A673 (cell line): ENCODE measurements around the gene TMEM161A. TPM values are rescaled to one million over a fixed set of nuclear protein-coding genes. Genes with fewer than 3 reads are reported as not detected.

Experiments used
- BruUV-seq: library from RNA; stranded (reverse); fragments of 400-500 nt; replicated peaks from 2 replicates; lab custom pipeline; 2021; lab: Mats Ljungman, UMichigan
- CTCF ChIA-PET: fragments of 300-600 bp; sonication (Branson Sonifier 250); formaldehyde crosslinking; loops from one replicate; lab custom pipeline; 2022; ENCODE audit warnings: antibody characterized with exemption; lab: Charles Lee
- POLR2A ChIA-PET: fragments of 300-600 bp; sonication (Branson Sonifier 250); formaldehyde crosslinking; loops from one replicate; lab custom pipeline; 2022; ENCODE audit warnings: antibody characterized with exemption; ENCODE audit not compliant: low non-redundant PET; lab: Charles Lee
- DNase-seq: peaks from one replicate; pipeline ENCODE4 v3.0.0-alpha.2; 2015; ENCODE audit warnings: low spot score
- H3K27ac ChIP-seq: fragments of 200-600 bp; sonication (generic); 2 replicates; pipeline ENCODE4 v1.5.1; 2016; ENCODE audit warnings: mixed run types, low read depth, mild to moderate bottlenecking, mixed read lengths, antibody characterized with exemption, low read length; ENCODE audit not compliant: poor library complexity, severe bottlenecking
- H3K27me3 ChIP-seq: fragments of 200-600 bp; sonication (generic); replicated peaks from 2 replicates; pipeline ENCODE4 v1.6.1; 2017; ENCODE audit warnings: mixed run types, low read depth, mild to moderate bottlenecking, mixed read lengths, antibody characterized with exemption, low read length; ENCODE audit not compliant: insufficient read depth, poor library complexity
- H3K36me3 ChIP-seq: fragments of 200-600 bp; sonication (generic); 2 replicates; pipeline ENCODE4 v1.6.1; 2016; ENCODE audit warnings: mixed run types, mild to moderate bottlenecking, mixed read lengths, antibody characterized with exemption, low read length; ENCODE audit not compliant: insufficient read depth, poor library complexity, severe bottlenecking
- H3K4me1 ChIP-seq: fragments of 200-600 bp; sonication (generic); 2 replicates; pipeline ENCODE4 v1.6.1; 2017; ENCODE audit warnings: mixed run types, mild to moderate bottlenecking, mixed read lengths, antibody characterized with exemption, low read length; ENCODE audit not compliant: insufficient read depth, poor library complexity, severe bottlenecking
- H3K4me3 ChIP-seq: fragments of 200-600 bp; sonication (generic); 2 replicates; pipeline ENCODE4 v1.5.1; 2016; ENCODE audit warnings: low read depth, mixed run types, mild to moderate bottlenecking, mixed read lengths, low read length; ENCODE audit not compliant: poor library complexity, severe bottlenecking
- H3K9me3 ChIP-seq: fragments of 200-600 bp; sonication (generic); 2 replicates; pipeline ENCODE4 v1.6.1; 2016; ENCODE audit warnings: mixed run types, low read depth, mild to moderate bottlenecking, mixed read lengths, antibody characterized with exemption, low read length; ENCODE audit not compliant: poor library complexity, severe bottlenecking
- CTCF ChIP-seq: fragments of 300-800, 200-600 bp; sonication (generic); conservative IDR thresholded peaks from 2 replicates; pipeline ENCODE4 v1.5.1; 2017; ENCODE audit warnings: low read depth, mild to moderate bottlenecking, antibody characterized with exemption, low read length, moderate library complexity, mixed read lengths
- EZH2 ChIP-seq: fragments of 200-600 bp; sonication (generic); IDR thresholded peaks from 2 replicates; pipeline ENCODE4 v1.6.1; 2017; ENCODE audit warnings: borderline replicate concordance, low read depth, mild to moderate bottlenecking, mixed read lengths, antibody characterized with exemption, low read length; ENCODE audit not compliant: poor library complexity, severe bottlenecking
- intact Hi-C: fragments of 100-400 bp; cut with micrococcal nuclease; formaldehyde crosslinking; loops from one replicate; pipeline ENCODE4 v1.10.0; 2022; ENCODE audit not compliant: unreplicated experiment
- total RNA-seq: library from RNA; stranded (reverse); gene quantifications from 2 replicates; pipeline ENCODE4 v1.2.3, GENCODE V29; 2021

TMEM161A gene
- total RNA-seq, 1 experiment from 2014 or later, result 34.4 TPM

- intact Hi-C loops, result no loop called here
- H3K27ac ChIP-seq, result peak overlapping the region; percentile 62
- peak; percentile 40 for DNase-seq
Observed at GRCh38 chr19:19171821-19172532, 33.7 kb upstream of the TMEM161A start.

GRCh38 chr19:19170873-19171672 lies 32.8 kb upstream of the TMEM161A start:
- Histone ChIP-seq H3K4me3 (no peak overlapping the region), H3K4me1 (peaks cover 12% of the 10 kb centered on the region), H3K27ac (peak overlapping the region; percentile 62), H3K27me3 (no peaks in the 10 kb centered on the region), H3K9me3 (no peaks in the 10 kb centered on the region), H3K36me3 (no peaks in the 10 kb centered on the region)
- CTCF ChIA-PET, result no interaction called here
- BruUV-seq, result no TSS peak
- no peak for TF ChIP-seq EZH2
- TF ChIP-seq CTCF, result no peak
- POLR2A ChIA-PET, result interaction anchor here (0.6 kb wide), 1 partner anchor 106 kb away, joined by 4 read pairs; no protein-coding TSS in a partner anchor
- intact Hi-C loops, result no loop called here
- no peak for DNase-seq

More at GRCh38 chr19:19171821-19172532, 33.7 kb upstream of the TMEM161A start:
- no TSS peak for BruUV-seq
- ChIA-PET POLR2A (no interaction called here), CTCF (no interaction called here)
- Histone ChIP-seq H3K9me3 (no peaks in the 10 kb centered on the region), H3K36me3 (no peaks in the 10 kb centered on the region), H3K27me3 (no peaks in the 10 kb centered on the region), H3K4me1 (peaks cover 12% of the 10 kb centered on the region), H3K4me3 (no peak overlapping the region)
- no peak for TF ChIP-seq CTCF
- TF ChIP-seq EZH2, result no peak

- ChIA-PET CTCF (interaction anchor here (0.6 kb wide), 2 partner anchors 100 to 898 kb away, joined by 3 to 8 read pairs; no protein-coding TSS in a partner anchor), POLR2A (interaction anchor here (0.6 kb wide), 2 partner anchors 16 to 105 kb away, joined by 4 read pairs; no protein-coding TSS in a partner anchor)
- Histone ChIP-seq H3K27ac (no peak within 1 kb of the TSS), H3K36me3 (no peaks in the 10 kb centered on the region), H3K27me3 (no peaks in the 10 kb centered on the region), H3K9me3 (no peaks in the 10 kb centered on the region), H3K4me3 (peak within 1 kb of the TSS; percentile 19), H3K4me1 (peaks cover 12% of the 10 kb centered on the region)
- BruUV-seq, result no TSS peak
- DNase-seq, result peak; percentile 86
- intact Hi-C loops, result no loop called here
- TF ChIP-seq EZH2 (no peak), CTCF (no peak)
Observed at GRCh38 chr19:19170053-19170872, 32.0 kb upstream of the TMEM161A start, which contains the start of gene MEF2B. TSS of gene MEF2B (minus strand) at chr19:19170263. CDS start at chr19:19150735, 19,528 bp downstream.
